Measurements from ENCODE around the gene FERMT2. TPM values are rescaled to one million over a fixed set of nuclear protein-coding genes. Genes with fewer than 3 reads are reported as not detected.

The FERMT2 gene
- total RNA-seq, 1 donor from 2014 or later: 324 TPM

GRCh38 chr14:52836063-52836462, 114.8 kb downstream of the FERMT2 start:
- Histone ChIP-seq H3K9ac (ENCODE audit: low read length) (no peak overlapping the region), H3K4me3 (ENCODE audit: insufficient read depth, low read depth, low read length) (no peak overlapping the region), H4K20me1 (ENCODE audit: insufficient read depth, low read length) (no peaks in the 10 kb centered on the region), H3K9me3 (ENCODE audit: insufficient read depth, low read depth, low read length) (no peaks in the 10 kb centered on the region), H3K4me2 (ENCODE audit: low read length) (no peak overlapping the region), H3K79me2 (ENCODE audit: insufficient read depth, low read length) (no peaks in the 10 kb centered on the region), H3K27ac (ENCODE audit: low read depth, low read length) (peak overlapping the region; percentile 86), H3K36me3 (ENCODE audit: insufficient read depth, low read length) (no peaks in the 10 kb centered on the region), H2AFZ (ENCODE audit: low read depth, low read length) (no peak overlapping the region), H3K4me1 (ENCODE audit: insufficient read depth, low read length) (peaks cover 26% of the 10 kb centered on the region), H3K27me3 (ENCODE audit: insufficient read depth, low read length) (no peaks in the 10 kb centered on the region)
- no peak for TF ChIP-seq EZH2 (IDR thresholded peaks at IDR 0.05; ENCODE audit: insufficient read depth, low read length)
- no peak for TF ChIP-seq CTCF (IDR thresholded peaks at IDR 0.05; ENCODE audit: insufficient read depth, low read depth, low read length)
- no peak for DNase-seq (ENCODE audit: low read depth)
- peaks cover 2% of the 10 kb centered on the region for H3K9me3 Mint-ChIP-seq (ENCODE audit: unreplicated experiment)
- peaks cover 26% of the 10 kb centered on the region for H3K4me1 Mint-ChIP-seq (ENCODE audit: low read depth, unreplicated experiment)
- no peak overlapping the region for H3K4me3 Mint-ChIP-seq (ENCODE audit: unreplicated experiment)
- H3K27me3 Mint-ChIP-seq (ENCODE audit: low read depth, unreplicated experiment): no peaks in the 10 kb centered on the region
- no peaks in the 10 kb centered on the region for H3K36me3 Mint-ChIP-seq (ENCODE audit: low read depth, unreplicated experiment)
- FAIRE-seq: no peak
- no peak overlapping the region for H3K27ac Mint-ChIP-seq (ENCODE audit: unreplicated experiment)

GRCh38 chr14:52835122-52835903, 115.5 kb downstream of the FERMT2 start:
- no peaks in the 10 kb centered on the region for H3K36me3 Mint-ChIP-seq (ENCODE audit: low read depth, unreplicated experiment)
- FAIRE-seq (peak; percentile 80), DNase-seq (ENCODE audit: low read depth) (peak; percentile 79)
- Histone ChIP-seq H3K36me3 (ENCODE audit: insufficient read depth, low read length) (no peaks in the 10 kb centered on the region), H3K9ac (ENCODE audit: low read length) (peak overlapping the region; percentile 56), H3K9me3 (ENCODE audit: insufficient read depth, low read depth, low read length) (no peaks in the 10 kb centered on the region), H3K4me1 (ENCODE audit: insufficient read depth, low read length) (peaks cover 22% of the 10 kb centered on the region), H2AFZ (ENCODE audit: low read depth, low read length) (peak overlapping the region; percentile 44), H3K27me3 (ENCODE audit: insufficient read depth, low read length) (no peaks in the 10 kb centered on the region), H4K20me1 (ENCODE audit: insufficient read depth, low read length) (no peaks in the 10 kb centered on the region), H3K79me2 (ENCODE audit: insufficient read depth, low read length) (no peaks in the 10 kb centered on the region), H3K4me2 (ENCODE audit: low read length) (peak overlapping the region; percentile 73), H3K4me3 (ENCODE audit: insufficient read depth, low read depth, low read length) (peak overlapping the region; percentile 7), H3K27ac (ENCODE audit: low read depth, low read length) (peak overlapping the region; percentile 86)
- H3K27ac Mint-ChIP-seq (ENCODE audit: unreplicated experiment): peak overlapping the region; percentile 92
- H3K4me3 Mint-ChIP-seq (ENCODE audit: unreplicated experiment): peak overlapping the region; percentile 29
- peaks cover 2% of the 10 kb centered on the region for H3K9me3 Mint-ChIP-seq (ENCODE audit: unreplicated experiment)
- peaks cover 31% of the 10 kb centered on the region for H3K4me1 Mint-ChIP-seq (ENCODE audit: low read depth, unreplicated experiment)
- H3K27me3 Mint-ChIP-seq (ENCODE audit: low read depth, unreplicated experiment): no peaks in the 10 kb centered on the region
- TF ChIP-seq CTCF (IDR thresholded peaks at IDR 0.05; ENCODE audit: insufficient read depth, low read depth, low read length) (no peak), EZH2 (IDR thresholded peaks at IDR 0.05; ENCODE audit: insufficient read depth, low read length) (no peak)

GRCh38 chr14:52834440-52834842, 116.4 kb downstream of the FERMT2 start:
- no peaks in the 10 kb centered on the region for H3K27me3 ChIP-seq (ENCODE audit: insufficient read depth, low read length)
- no peaks in the 10 kb centered on the region for H3K36me3 ChIP-seq (ENCODE audit: insufficient read depth, low read length)
- H3K4me3 ChIP-seq (ENCODE audit: insufficient read depth, low read depth, low read length): no peak overlapping the region
- FAIRE-seq (peak; percentile 95), DNase-seq (ENCODE audit: low read depth) (peak; percentile 82)
- H2AFZ ChIP-seq (ENCODE audit: low read depth, low read length): no peak overlapping the region
- no peaks in the 10 kb centered on the region for H3K79me2 ChIP-seq (ENCODE audit: insufficient read depth, low read length)
- Mint-ChIP-seq H3K4me1 (ENCODE audit: low read depth, unreplicated experiment) (peaks cover 34% of the 10 kb centered on the region), H3K9me3 (ENCODE audit: unreplicated experiment) (peaks cover 2% of the 10 kb centered on the region), H3K27me3 (ENCODE audit: low read depth, unreplicated experiment) (no peaks in the 10 kb centered on the region), H3K4me3 (ENCODE audit: unreplicated experiment) (no peak overlapping the region), H3K36me3 (ENCODE audit: low read depth, unreplicated experiment) (no peaks in the 10 kb centered on the region), H3K27ac (ENCODE audit: unreplicated experiment) (peak overlapping the region; percentile 64)
- TF ChIP-seq CTCF (IDR thresholded peaks at IDR 0.05; ENCODE audit: insufficient read depth, low read depth, low read length) (no peak), EZH2 (IDR thresholded peaks at IDR 0.05; ENCODE audit: insufficient read depth, low read length) (no peak)
- no peaks in the 10 kb centered on the region for H3K9me3 ChIP-seq (ENCODE audit: insufficient read depth, low read depth, low read length)
- no peaks in the 10 kb centered on the region for H4K20me1 ChIP-seq (ENCODE audit: insufficient read depth, low read length)
- H3K4me1 ChIP-seq (ENCODE audit: insufficient read depth, low read length): peaks cover 22% of the 10 kb centered on the region
- no peak overlapping the region for H3K9ac ChIP-seq (ENCODE audit: low read length)
- peak overlapping the region; percentile 73 for H3K4me2 ChIP-seq (ENCODE audit: low read length)
- H3K27ac ChIP-seq (ENCODE audit: low read depth, low read length): peak overlapping the region; percentile 86
